HG03460 (cell line): ENCODE data around the gene WNT1.

Experiments
- ATAC-seq: cut with Tn5 transposase; IDR thresholded peaks from one replicate; pipeline ENCODE4 v1.9.1; 2021; ENCODE audit not compliant: unreplicated experiment

The WNT1 gene

GRCh38 chr12:48999371-49000131 is 21.4 kb downstream of the WNT1 start, which contains the start of gene DDN:
TSS of gene DDN (minus strand) at chr12:48999375. CDS start at chr12:48999287, 88 bp downstream.
- peak; percentile 37 for ATAC-seq

- ATAC-seq: no peak
Observed at GRCh38 chr12:49000346-49000745, 22.2 kb downstream of the WNT1 start.

DNA sequence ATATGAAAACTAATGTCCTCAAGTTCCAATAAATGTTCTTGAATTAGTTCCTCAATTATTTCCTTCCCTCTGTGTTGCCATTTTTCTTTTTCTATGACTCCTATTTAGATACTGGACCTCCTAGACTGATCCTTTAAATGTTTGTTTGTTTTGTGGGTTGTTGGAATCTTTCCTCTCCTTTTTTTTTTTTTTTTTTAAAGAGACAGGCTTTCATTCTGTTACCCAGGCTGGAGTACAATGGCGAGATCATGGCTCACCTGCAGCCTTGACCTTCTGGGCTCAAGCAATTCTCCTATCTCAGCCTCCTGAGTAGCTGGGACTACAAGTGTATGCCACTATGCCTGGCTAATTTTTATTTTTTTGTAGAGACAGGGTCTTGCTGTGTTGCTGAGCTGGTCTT is 30.8 kb downstream of the WNT1 start:
- no peak for ATAC-seq

- no peak for ATAC-seq
Observed at GRCh38 chr12:49010092-49010668, 32.1 kb downstream of the WNT1 start.

GRCh38 chr12:49012739-49013138 is 34.6 kb downstream of the WNT1 start:
- no peak for ATAC-seq

DNA sequence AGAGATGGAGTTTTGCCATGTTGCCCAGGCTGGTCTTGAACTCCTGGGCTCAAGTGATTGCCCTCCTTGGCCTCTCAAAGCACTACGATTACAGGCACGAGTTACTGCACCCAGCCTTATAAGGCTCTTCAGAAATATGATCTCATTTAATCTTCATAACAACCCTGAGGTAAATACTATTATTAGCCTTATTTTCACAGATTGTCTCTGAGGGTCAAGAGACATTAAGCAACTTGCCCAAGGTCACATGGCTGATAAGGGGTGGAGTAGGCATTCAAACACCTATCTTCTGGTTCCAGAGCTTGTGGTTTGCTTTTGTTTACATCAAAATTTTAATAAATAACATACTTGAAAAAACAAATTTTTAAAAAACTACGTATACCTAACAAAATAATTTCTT is 35.3 kb downstream of the WNT1 start:
- ATAC-seq: no peak

GRCh38 chr12:49014547-49014946 is 36.4 kb downstream of the WNT1 start:
- no peak for ATAC-seq

DNA sequence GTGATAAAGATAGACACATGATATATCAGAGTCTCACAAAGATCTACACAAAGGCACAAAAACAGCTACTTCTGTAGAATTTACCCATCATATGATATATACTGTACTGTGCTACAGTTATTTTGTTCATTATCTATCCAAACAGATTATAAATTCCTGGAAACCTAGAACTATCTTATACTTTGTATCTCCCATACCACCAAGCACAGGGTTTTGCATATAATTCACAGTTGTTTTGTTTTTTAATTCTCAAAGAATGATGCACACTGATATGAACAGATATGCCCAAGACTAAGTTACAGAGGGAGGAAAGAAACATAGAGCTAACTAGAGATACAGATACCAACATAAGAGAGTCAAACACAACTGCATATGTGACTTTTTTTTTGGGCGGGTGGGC is 37.1 kb downstream of the WNT1 start:
- ATAC-seq: no peak

DNA sequence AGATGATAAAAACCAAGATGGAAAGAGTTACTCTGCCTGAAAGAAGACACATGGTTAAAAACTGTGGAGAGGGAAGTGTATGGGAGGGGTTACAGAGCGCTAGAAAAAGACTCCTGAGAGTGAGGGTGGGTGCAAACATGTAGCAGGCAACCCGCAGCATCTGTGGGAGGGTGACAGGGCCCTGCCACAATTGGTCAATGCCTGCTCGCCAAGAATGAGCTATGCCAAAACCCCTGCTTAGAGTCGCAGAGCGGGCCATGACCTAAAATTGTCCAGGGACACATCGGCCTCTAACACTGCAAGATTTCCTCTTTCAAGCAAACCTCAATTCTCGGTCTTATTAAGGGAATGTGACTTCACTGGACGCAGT is 39.8 kb downstream of the WNT1 start:
- ATAC-seq: peak; percentile 12

DNA sequence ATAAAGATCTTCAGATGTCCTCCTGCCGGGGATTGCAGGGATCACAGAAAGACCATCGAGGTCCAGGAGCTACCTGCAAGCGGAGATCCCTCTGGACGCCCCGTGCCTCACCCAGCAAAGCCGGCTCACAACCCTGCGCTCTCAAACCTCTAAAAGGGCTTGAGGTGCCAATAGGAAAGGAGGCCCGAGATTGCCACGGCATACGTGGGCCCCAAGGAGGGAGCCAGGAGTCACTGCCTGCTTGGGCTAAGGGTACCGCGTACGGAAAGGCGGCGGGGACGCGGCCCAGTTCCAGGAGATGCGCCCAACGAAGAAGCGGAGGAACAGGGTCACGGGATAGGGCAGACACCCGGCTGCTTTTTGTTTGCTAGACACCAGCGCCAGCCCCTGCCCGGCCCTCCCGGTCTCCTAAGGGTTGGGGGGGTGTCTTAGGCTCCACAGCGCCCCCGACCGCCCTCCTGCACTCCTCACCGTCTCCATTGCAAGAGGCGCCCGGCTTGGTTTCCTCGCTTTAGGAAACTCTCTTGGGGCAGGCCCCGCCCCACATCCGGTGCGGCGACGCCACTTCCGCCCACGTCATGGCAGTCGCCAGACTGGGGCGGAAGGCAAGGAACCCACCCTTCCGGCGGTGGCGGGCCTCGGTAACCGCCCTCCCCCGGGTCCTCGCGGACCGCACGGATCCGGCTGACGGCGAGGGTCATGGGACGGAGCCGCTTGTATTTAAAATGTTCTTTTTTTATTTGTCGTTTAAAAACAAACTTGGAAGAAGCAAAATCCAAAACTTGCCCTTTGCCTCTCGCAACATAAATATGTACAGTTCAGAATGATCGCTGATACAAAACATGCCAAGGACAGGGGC is 40.4 kb downstream of the WNT1 start, which contains the start of gene PRKAG1:
Gene PRKAG1, minus strand, starts transcription at position 516 of the 859 bp plus-strand sequence. Its CDS starts 36 bp downstream, at position 480.
- peak; percentile 88 for ATAC-seq

DNA sequence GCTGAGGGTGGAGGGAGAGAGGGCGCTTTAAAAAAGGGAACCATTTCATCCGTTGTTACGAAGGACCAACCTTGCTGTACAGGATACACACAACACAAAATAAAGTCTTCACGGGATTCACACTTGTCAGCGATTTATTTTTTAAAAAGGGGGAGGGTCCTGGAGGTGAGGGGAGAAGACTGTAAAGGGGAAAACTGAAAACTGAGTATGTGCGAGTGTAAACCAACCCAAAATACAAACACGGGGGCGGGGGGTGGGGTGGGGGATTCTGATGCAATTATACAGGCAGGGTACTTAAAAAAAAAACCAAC is 41.0 kb downstream of the WNT1 start:
- ATAC-seq: peak; percentile 18

GRCh38 chr12:49019443-49020324 is 41.6 kb downstream of the WNT1 start:
- no peak for ATAC-seq

GRCh38 chr12:49020441-49020840 is 42.3 kb downstream of the WNT1 start:
- no peak for ATAC-seq

GRCh38 chr12:49021292-49021915 is 43.3 kb downstream of the WNT1 start:
- ATAC-seq: no peak

GRCh38 chr12:49022558-49023178 is 44.5 kb downstream of the WNT1 start:
- no peak for ATAC-seq

DNA sequence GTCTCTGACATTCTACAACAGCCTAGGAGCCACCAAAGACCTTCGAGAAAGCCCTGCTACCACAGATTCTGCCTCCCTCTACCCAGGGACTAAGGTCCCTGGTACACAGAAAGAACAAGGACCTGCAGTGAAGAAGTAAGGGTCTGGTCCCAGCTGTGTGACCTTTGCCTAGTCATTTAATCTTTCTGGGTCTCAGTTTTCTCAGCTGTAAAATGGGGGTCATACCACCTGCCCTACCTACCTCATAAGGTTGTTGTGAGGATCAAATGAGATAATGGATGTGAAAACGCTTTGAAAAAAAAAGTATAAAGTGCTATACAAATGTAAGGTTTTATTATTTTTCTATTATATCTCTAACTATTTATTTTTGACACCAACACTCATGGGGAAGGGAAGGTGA is 45.7 kb downstream of the WNT1 start:
- ATAC-seq: no peak

DNA sequence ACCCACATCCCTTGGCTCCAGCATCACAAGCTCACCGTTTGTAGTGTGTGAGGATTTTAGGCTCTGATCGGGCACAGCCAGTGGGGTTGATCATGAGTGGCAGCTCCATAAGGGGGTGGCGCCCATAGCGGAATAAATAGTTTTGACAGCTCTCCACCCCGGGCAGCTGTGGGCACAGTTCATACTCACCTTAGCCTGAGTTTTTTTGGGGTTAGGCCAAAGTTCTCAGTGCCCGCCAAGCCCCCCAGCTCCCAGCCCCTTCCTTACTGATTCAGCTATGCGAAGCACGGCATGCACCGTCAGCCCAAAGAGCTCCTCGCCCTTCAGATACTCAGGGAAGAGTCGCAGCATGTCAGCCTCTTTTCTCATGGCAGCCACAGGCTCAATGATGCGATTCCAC is 46.4 kb downstream of the WNT1 start:
- no peak for ATAC-seq

DNA sequence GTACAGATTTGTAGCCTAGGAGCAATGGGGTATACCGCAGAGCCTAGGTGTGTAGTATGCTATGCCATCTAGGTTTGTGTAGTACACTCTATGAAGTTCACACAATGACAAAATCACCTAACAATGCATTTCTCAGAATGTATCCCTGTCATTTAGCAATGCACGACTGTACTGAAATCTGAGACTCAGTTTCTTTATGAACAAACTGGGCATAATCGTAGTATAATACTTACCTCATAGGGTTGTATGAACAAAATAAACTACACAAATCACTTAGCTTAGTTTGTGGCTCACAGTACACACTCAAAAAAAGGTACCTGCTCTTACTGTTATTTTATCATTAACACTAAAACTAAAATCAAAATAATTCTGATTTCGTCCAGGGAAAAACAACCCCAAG is 47.3 kb downstream of the WNT1 start:
- ATAC-seq: no peak

DNA sequence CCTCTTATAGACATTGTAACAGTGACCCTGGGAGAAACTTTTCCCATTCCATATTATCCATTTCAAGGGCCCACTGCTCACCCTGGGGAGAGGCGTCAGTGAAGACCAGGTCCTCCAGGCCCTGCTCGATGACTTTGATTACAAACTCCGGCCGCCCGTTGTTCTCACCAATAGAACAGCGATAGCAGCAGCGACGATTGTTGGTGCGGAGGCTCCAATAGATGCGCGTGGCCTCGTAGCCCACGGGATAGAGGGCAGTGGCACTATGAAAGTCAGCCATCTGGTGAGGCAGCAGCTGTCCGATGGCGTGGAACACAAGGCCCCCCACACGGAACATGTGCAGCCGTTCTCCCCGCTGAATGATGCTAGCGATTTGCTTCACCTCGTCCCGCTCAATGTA is 48.0 kb downstream of the WNT1 start:
- ATAC-seq: no peak
